Right forelimb (tissue), 1 donor: Measurements from ENCODE around the gene TPPP.
A peak's percentile ranks its signal among the peaks of the same experiment; 100 is the strongest.
"Not testable (repeated sequence)": the region's sequence is repeated elsewhere in the genome, so short reads cannot be mapped to it uniquely, and the experiment has no call there.

ENCODE experiments used
- DNase-seq: peaks from one replicate; pipeline ENCODE4 v3.0.0-alpha.2; 2018

Gene TPPP

DNA sequence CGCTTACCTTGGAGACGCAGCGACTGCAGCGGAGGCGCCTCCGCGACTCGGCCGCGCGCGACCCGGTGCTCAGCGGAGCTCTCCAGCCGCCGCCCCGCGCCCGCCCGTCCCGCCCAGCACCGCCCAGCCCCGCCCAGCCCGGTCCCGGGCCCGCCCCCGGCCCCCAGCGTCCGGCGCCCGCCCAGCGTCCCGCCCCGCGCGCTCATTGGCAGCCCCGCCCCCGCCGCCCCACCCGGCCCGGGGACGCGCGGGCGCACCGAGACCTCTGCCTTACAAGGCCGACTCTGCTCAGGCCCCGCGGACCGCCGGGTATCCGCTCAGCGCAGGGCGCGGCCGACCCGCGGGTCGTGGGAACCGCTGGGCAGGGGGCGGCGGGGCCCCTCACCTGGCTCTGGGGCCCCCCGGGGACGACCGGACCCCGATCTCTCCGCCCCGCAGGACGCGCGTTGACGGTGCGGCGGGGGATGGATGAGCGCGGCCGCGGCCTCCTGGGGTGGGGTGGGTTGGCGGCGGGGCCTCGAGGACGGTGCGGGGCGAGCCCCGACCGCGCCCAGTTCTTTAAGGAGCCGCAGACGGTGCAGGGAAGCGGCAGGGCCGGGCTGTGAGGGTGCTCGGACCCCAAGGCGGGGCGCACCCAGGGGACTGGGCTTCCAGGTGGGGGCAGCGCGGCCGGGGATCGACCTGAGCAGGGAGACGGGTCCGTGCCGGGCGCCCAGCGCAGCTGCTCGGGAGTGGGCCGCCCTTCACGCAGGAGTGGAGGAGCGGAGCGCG is at the start of gene TPPP:
TSS of gene TPPP (minus strand) at position 82 of the 771 bp plus-strand sequence. CDS start 15,292 bp downstream, outside the sequence.
- peak; percentile 82 for DNase-seq

DNA sequence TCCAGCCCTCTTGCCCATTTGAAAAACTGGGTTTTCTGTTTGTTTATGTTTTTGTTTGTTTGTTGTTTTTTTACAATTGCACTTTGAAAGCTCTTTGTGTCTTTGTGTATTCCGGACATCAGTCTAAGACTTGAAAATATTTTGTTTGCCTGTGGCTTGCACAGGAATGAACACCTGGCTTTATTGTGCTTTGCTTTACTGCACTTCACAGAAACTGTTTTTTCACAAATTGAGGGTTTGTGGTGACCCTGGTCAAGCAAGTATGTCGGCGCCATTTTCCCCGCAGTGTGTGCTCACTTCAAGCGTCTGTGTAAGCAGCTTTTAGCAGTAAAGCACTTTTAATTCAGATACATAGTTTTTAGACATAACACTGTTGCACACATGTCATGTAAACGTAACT is 49.1 kb upstream of the TPPP start:
- not testable (repeated sequence) for DNase-seq

DNA sequence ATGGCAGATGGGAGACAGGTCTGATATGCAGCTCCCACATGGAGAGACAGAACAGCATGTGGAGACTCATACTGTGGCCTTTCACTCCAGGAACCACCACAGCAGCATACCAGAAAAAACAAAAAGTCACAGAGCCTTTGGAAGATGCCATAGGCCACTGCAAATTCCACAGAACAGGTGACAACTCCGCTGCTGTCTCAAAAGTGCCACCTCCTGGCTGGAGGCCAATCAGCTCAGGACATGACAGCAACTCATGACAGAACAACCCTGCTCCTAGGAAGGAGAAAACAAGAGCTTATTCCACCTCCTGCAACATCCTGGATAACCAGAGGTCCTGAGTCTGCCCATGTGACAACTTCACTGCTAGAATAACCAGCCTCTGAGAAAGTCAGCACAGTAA is 41.0 kb upstream of the TPPP start:
- not testable (repeated sequence) for DNase-seq

DNA sequence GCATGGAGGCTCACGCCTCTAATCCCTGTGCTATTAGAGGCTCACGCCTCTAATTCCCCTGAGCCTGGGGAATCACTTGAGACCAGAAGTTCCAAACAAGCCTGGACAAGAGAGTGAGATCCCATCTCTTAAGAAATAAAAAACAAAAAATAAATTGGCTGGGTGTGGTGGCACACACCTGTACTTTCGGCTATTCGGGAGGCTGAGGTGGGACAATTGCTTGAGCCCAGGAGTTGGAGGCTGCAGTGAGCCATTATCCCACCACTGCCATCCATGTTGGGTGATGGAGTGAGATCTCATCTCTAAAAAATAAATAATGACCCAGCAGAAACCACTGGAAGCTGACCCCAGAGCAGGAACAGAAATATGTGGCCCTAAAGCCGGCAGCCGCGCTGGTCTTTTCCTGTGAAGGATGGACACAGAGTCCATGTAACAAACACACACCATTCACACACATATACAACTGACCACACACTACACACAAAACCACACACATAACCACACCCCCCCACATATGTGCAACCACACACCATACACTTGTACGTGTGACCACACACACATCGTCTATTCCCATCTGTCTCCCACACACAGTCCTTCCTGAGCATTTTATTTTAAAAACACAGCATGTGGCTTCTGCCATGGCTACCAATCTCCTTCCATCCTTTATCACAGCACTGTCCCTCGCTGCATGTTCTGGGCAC is 39.8 kb upstream of the TPPP start:
- DNase-seq: not testable (repeated sequence)

DNA sequence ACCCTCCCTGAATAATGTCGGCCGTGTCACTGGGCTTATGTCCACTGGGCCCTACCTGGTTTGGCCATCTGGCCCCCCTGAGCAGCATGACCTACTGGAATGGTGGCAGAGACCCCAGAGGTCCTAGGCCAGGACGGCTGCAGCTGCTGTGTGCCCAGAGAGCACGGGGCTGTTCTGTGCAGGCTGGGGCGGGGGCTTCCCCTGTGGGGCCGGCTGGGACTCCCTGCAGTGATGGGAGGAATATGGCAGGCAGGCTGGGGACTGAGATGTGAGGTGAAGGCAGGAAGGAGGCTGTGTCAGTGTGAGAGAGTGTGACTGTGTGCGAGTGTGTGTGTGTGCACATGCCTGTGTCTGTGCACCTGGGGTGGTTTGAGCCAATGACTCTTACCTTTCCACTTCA is 36.1 kb upstream of the TPPP start:
- DNase-seq: not testable (repeated sequence)

DNA sequence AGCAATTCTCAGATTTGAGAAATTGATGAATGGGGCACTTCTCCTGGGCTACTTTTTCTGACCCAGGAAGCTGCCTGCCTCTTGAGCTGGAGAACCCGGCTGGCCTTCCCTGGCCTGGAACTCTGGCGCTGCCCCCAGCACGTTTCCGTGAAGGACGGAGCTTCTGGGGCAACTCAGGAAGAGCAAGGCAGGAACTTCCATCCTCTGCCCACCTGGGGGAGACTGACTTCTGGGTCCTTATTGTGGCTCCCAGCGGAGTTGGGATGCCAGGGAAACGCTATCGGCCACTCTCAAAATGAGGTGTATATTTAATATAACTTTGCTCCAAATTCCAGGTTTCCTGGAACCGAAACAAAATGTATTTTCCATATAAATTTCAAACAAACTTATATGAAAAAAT is 33.9 kb upstream of the TPPP start:
- DNase-seq: not testable (repeated sequence)

DNA sequence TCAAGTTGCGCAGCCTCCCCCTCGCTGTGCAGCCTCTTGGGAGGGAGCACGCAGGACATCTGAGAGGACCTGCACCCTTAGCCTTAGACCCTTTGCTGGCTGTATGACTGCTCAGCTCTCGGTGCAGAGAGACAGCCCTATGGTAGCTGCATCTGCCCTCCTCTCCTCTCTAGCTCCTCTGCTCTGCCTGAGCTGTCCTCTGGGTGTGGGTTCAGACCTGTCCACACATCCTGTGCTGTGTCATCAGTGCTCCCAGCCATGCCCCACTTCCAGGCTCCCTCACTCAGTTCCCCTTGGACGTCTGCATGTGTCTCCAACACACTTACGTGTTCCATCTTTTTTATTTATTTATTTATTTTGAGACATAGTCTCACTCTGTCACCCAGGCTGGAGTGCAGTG is 30.7 kb upstream of the TPPP start:
- DNase-seq: not testable (repeated sequence)

DNA sequence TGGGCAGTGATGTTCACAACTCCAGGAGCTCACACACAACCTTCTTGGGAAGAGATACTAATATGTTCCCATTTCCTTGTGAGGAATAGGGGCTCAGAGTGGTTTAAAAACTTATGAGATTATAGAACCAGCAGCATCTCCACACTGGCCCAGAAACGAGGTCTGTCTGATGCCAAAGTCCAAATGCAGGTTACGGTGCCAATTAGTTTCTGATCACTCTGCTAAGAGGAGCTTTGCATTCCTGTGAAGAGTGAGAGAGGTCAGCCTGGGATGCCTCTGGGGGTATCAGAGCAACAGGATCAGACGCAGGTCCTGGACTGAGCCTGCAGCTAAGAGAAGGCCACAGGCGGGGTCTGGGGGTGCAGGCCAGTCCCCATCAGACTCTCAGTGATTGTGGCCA is 30.2 kb upstream of the TPPP start:
- DNase-seq: not testable (repeated sequence)

DNA sequence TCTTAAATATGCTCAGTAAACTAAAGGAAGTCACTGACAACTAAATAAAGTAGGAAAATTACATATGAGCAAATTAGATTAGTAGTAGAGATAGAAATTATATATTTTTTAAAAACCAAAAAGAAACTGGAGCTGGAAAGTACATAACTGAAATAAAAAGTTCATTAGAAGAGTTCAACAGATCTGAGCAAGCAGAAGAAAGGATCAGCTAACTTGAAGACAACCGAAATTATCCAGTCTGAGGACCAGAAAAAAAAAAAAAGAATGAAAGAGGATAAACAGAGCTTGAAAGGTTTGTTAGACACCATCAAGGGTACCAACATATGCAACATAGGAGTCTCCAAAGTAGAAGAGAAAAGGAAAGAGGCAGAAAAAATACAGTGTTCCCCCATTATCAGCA is 26.2 kb upstream of the TPPP start:
- not testable (repeated sequence) for DNase-seq

DNA sequence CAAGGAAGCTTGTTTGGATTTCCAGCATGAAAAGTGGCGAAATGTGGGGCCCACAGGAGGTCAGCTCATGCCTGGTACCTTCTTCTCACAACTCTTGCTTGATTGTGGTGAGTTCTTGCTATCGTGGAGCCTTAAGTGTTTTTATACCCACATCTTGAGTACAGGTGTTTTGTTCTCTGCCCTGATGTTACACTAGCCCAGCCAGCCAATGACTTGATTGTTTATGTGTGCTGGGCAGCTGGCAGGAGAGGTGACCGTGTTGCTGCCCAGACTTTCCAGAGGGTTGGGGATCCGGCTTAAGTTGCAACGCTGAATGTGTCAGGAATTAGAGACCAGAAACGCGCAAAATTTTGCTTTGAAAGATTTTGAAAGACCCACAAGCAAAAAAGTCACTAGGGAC is 24.0 kb upstream of the TPPP start:
- no peak for DNase-seq

DNA sequence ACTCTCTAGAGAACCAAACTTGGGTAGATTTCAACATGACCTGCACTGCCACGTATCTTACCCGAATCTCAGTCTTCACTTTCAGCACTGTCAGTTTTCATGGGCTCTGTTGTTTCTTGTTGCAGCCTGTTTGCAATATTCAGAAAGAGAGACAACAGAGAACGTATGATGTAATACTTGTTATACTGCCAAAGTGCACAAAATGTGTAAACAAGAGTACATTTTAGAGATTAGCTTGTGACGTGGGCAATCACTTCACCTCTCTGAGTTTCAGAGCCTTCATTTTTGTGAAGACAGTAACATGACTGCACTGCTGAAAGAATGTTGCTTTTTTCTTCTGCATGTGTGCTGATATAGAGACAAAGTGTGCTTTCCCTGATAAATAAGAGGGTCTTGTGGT is 23.6 kb upstream of the TPPP start:
- not testable (repeated sequence) for DNase-seq

DNA sequence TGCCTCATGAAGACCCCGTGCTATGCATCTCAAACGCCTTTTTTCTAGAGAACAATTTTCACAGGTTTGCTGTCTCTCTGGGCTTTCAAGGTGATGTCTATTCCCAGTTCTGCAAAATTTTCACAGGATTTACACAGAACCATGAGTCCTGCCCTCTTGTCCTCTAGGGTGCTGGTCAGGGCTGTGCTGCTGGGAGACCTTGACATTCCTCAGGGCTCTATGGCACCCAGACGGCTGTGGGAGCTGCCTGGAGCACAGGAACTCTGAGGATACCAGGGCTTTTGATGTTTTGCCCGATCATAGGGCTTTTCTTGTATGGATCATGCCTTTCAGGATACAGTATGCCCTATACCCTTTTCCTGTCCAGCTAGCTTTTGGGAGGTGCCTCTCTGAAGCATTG is 22.5 kb upstream of the TPPP start:
- not testable (repeated sequence) for DNase-seq

DNA sequence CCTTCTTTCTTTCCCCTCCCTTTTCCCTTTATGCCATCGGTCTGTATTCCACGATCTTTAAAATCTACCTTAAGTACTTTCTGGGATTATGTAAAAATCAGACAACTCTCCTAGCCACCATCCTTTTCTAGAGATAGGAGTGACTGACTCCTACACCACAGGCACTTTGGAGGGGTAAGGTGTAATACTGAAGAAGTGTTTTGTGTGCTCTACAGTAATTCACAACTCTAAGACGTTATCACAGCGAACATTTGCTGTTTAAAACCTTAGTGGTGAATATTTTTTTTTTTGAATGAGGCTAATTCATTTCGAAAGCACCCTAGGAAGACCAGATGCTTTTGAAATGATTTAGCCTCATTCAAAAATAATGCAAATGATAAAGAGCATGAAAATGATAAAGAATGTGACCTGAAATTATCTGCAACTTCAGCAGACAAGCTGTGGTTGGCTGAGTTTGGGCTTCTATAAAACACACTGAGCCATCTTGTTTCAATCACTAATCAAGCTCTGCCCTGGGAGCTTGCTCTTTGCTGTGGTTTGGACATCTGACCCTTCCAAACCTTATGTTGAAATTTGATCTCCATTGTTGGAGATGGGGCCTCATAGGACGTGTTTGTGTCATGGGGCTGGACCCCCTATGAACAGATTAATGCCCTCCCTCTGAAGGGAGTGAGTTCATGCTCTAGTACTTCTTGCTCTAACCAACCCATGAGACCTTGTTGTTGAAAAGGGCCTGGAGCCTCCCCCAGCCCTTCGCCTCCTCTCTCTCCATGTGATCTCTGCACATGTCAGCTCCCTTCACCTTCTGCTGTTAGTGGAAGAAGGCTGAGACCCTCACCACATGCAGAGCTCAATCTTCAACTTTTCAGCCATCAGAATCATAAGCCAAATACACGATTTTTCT is 21.3 kb upstream of the TPPP start:
- DNase-seq: not testable (repeated sequence)

DNA sequence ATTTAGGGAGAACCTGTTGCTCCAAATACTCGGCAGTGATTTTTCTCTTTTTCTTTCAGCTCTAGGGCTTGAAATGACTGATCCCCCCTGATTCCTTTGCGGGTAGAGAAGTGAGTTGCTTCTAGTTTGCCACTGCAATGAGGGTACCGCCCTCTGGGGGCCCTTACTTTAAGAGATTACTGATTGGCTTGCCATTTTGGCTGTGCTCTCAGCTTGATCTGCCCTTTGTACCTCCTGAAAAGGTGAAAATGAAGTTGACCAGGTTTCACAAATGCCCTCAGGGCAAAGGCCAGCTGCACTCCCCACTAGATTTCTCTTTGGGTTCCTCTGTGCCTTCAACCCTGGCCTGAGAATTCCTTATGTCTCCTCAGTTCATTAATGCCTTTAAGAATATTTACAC is 20.5 kb upstream of the TPPP start:
- not testable (repeated sequence) for DNase-seq

DNA sequence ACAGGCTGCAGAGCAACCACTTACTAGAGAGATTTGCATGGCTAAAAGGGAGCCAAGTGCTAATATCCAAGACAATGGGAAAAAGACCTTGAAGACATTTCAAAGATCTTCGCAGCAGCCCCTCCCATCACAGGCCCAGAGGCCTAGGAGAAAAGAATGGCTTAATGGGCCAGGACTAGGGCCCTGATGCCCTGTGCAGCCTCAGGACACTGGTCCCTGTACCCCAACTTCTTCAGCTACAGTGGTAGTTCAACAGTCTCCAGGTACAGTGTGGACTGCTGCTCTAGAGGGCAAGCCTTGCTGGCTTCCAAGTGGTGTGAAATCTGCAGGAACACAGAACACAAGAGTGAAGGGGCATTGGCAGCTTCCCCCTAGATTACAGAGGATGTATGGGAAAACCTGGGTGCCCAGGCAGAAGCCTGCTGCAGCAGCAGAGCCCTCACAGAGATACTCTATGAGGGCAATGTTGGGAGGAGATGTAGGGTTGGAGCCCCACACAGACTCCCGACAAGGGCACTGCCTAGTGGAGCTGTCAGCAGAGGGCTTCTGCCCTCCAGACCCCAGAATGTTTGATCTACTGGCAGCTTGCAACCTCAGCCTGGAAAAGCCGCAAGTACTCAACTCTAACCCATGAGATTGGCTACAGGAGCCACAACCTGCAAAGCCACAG is 15.8 kb upstream of the TPPP start:
- DNase-seq: not testable (repeated sequence)

DNA sequence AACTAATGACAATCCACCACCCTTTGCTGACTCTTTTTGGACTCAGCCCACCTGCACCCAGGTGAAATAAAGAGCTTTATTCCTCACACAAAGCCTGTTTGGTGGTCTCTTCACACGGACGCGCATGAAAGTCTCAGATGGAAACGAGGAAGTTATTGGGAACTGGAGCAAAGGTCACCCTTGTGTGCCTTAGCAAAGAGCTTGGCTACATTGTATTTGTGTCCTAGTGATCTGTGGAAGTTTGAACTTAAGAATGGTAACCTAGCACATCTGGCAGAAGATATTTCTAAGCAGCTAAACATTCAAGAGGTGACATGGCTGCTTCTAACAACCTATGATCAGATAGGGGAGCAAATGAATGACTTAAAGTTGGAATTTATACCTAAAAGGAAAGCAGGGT is 15.2 kb upstream of the TPPP start:
- not testable (repeated sequence) for DNase-seq

DNA sequence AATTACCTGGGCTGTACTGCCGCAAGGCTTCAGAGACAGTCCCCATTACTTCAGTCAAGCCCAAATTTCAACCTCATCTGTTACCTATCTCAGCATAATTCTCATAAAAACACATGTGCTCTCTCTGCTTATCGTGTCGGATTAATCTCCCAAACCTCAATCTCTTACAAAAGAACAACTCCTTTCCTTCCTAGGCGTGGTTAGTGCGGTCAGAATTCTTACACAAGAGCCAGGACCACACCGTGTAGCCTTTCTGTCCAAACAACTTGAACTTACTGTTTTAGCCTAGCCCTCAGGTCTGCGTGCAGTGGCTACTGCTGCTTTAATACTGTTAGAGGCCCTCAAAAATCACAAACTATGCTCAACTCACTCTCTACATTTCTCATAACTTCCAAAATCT is 13.0 kb upstream of the TPPP start:
- DNase-seq: not testable (repeated sequence)

DNA sequence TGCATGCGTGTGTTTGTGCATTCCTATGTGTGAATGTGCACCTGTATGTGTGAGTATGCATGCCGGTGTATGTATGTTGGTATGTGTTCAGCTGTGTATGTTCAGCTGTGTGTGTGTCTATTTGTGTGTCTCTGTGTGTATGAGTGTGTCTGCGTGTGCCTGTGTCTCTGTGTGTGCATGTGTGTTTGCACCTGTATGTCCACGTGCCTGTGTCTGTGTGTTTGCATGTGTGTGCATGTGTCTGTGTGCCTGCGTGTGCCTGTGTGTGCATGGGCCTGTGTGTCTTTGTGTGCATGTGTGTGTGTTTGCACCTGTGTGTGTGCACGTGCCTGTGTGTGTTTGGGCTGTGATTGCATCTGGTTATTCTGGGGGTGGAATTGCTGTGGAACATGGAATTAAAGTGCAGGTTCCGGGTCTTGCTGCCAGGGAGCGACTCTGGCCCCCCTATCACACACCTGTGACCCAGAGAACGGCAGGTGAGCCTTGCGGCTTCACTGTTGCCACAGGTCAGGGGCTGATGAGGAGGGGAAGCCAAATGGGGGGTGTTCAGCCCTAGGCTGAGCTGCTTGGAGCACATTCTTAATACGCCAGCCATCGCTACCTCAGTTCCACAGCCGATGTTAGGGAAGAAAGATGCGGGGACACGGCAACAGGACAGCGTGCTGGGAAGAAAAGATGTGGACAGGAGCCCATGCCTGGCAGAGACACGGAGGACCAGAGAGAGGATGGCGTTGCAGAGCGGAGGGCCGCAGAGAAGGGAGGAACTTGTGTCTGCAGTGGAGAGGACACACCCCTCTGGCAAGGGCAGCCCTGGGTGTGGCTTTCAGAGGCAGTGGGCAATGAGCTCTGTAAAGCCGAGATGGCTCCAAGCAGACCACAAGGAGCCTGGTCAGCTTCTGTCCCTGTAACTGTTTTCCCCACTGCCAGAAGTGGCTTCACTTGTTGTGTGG is 3.9 kb upstream of the TPPP start:
- DNase-seq: not testable (repeated sequence)

DNA sequence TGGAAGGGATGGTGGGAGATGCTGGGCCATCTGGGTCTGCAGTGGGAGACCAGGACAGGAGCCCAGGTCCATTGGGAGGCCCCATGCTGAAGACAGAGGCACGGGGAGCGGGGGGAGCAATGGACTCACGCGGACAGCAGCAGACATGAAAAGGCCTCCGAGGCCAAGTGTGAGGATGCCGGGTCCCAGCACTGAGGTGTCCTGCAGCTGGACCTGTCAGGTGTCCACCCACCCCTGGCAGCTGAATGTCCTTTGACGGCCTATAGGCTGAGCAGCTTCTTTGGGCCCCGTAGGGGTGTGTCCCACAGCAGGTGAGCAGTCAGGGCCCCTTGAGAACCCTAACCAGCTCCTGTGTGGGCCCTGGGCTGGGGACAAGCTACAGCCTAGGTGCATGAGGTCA is 3.0 kb upstream of the TPPP start:
- not testable (repeated sequence) for DNase-seq

DNA sequence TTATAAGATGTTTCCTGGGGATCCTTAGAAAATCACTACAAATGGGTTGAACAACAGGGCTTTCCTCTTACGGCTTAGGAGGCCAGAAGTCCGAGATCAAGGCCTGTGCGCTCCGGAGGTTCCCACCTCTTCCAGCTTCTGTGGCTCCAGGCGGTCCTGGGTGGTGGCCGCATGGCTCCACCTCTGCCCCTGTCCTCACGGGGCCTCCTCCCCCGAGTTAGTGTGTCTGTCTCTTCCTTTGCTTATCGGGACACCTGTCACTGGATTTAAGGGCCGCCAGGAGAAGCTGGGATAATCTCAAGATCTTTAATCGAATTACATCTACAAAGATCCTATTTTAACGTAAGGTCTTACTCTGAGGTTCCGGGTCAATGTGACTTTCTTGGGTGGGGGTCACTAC is 2.3 kb upstream of the TPPP start:
- not testable (repeated sequence) for DNase-seq

DNA sequence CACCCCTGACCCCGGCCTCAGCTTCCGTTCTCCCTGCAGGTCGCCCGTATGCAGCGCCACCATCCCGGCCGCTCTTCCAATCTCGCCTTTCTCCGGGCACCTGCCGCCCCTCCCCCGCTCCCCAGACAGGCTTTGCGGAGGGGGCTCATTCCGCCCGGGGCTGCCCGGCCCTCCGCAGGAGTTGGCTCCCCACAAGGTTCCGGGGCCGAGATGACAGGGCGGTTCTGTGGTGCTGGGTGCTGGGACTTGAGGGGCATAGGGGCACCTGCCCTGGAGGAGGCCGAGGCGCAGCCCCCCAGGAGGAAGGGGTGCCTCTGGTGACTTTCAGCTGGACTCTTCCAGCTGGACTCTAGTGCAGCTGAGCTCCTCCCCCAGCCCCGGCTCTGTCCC is 885 bp upstream of the TPPP start:
- not testable (repeated sequence) for DNase-seq
